Body of pancreas (tissue), 4 donors: Measurements from ENCODE around the gene STX11. TPM values are rescaled to one million over a fixed set of nuclear protein-coding genes. Genes with fewer than 3 reads are reported as not detected.
"Not testable (repeated sequence)": the region's sequence is repeated elsewhere in the genome, so short reads cannot be mapped to it uniquely, and the experiment has no call there.

ENCODE experiments used
- ATAC-seq: fragments of 150-250 bp; one replicate; pipeline ENCODE4 v1.9.1; 2016
- DNase-seq, 4 donors: peaks; one replicate each; pipeline ENCODE4 v3.0.0-alpha.2; 2019
- H3K27ac ChIP-seq, 4 donors: fragments of 200-600 bp; sonication (generic); 1 replicate in 3 of 4; 2 replicates in 1 of 4; pipeline versions ENCODE4 v1.5.1 to v1.6.1; 2016 to 2019; ENCODE audit warnings: mild to moderate bottlenecking in 1 of 4, mixed read lengths in 1 of 4, moderate library complexity in 1 of 4
- H3K27me3 ChIP-seq, 2 donors: fragments of 200-600 bp; sonication (generic); one replicate each; pipeline ENCODE4 v1.6.0; 2016; ENCODE audit warnings: mild to moderate bottlenecking in 1 of 2
- H3K36me3 ChIP-seq, 2 donors: fragments of 200-600 bp; sonication (generic); replicated peaks in 1 of 2; 2 replicates each; pipeline ENCODE4 v1.5.1; 2016; ENCODE audit warnings: low read depth in 2 of 2; ENCODE audit not compliant: insufficient read depth in 1 of 2
- H3K4me1 ChIP-seq: fragments of 200-600 bp; sonication (generic); one replicate; pipeline ENCODE4 v1.6.0; 2016
- H3K4me3 ChIP-seq, 2 donors: fragments of 200-600 bp; sonication (generic); 1 replicate in 1 of 2; 2 replicates in 1 of 2; pipeline ENCODE4 v1.5.1; 2016 to 2019
- H3K9me3 ChIP-seq, 3 donors: fragments of 200-600 bp; sonication (generic); 1 replicate in 2 of 3; 2 replicates in 1 of 3; pipeline ENCODE4 v1.5.1; 2016
- CTCF ChIP-seq, 7 experiments: fragments of 450-650 bp in 4 of 7; fragments of 200-600 bp in 3 of 7; sonication (generic) in 3 of 7; IDR thresholded peaks; one replicate each; pipeline ENCODE4 v1.5.1; 2016 to 2019; ENCODE audit warnings: antibody characterized with exemption in 7 of 7
- POLR2A ChIP-seq, 3 donors: fragments of 450-650 bp; IDR thresholded peaks; one replicate each; pipeline ENCODE4 v1.6.1; 2016; ENCODE audit warnings: antibody characterized with exemption in 3 of 3, mild to moderate bottlenecking in 2 of 3
- WGBS, 2 donors: methylation state at CpG; one replicate each; pipeline ENCODE4 v1.1.5; 2017; 5-methylcytosine and 5-hydroxymethylcytosine counted together
- intact Hi-C: fragments of 100-400 bp; cut with DNase I; formaldehyde crosslinking; loops from one replicate; pipeline ENCODE4 v1.15.1; 2023
- total RNA-seq, 2 donors: library from RNA; depleted of rRNA; stranded (reverse); fragments of >200 nt; gene quantifications; one replicate each; pipeline ENCODE4 v1.1.0, GENCODE V29; 2016

STX11 gene
- total RNA-seq, 2 donors from 2014 or later, result 4.4 to 7.6 TPM

- TF ChIP-seq POLR2A (IDR thresholded peaks at IDR 0.05) (no peak), CTCF (IDR thresholded peaks at IDR 0.05) (no peak)
- ATAC-seq (no peak), DNase-seq (no peak)
- intact Hi-C loops, result no loop called here
- Histone ChIP-seq H3K27ac (no peak overlapping the region), H3K36me3 (no peaks in the 10 kb centered on the region), H3K27me3 (no peaks in the 10 kb centered on the region), H3K4me1 (no peaks in the 10 kb centered on the region), H3K9me3 (no peaks in the 10 kb centered on the region), H3K4me3 (no peak overlapping the region)
- WGBS, 2 donors, result 79 to 92% methylated on average over 1 of the region's 1 CpG
Observed at GRCh38 chr6:144131248-144131709, 19.0 kb upstream of the STX11 start.

- intact Hi-C loops, H3K9me3 ChIP-seq, H3K36me3 ChIP-seq, ATAC-seq, H3K4me1 ChIP-seq, H3K27ac ChIP-seq, H3K4me3 ChIP-seq, H3K27me3 ChIP-seq, DNase-seq: not testable (repeated sequence)
Observed at GRCh38 chr6:144132167-144132690, 18.1 kb upstream of the STX11 start.

GRCh38 chr6:144133225-144133821, 17.0 kb upstream of the STX11 start:
- TF ChIP-seq CTCF (IDR thresholded peaks at IDR 0.05) (no peak), POLR2A (IDR thresholded peaks at IDR 0.05) (no peak)
- intact Hi-C loops, result no loop called here
- DNase-seq, result no peak
- Histone ChIP-seq H3K9me3 (no peaks in the 10 kb centered on the region), H3K27me3 (no peaks in the 10 kb centered on the region), H3K4me1 (no peaks in the 10 kb centered on the region), H3K27ac (no peak overlapping the region), H3K36me3 (no peaks in the 10 kb centered on the region), H3K4me3 (no peak overlapping the region)
- 67 to 78% methylated on average over 5 of the region's 5 CpGs for WGBS, 2 donors
- no peak for ATAC-seq

- WGBS, 2 donors, result 87 to 97% methylated on average over 2 of the region's 2 CpGs
- intact Hi-C loops, result no loop called here
- H3K36me3 ChIP-seq, result no peaks in the 10 kb centered on the region
- H3K27ac ChIP-seq, result no peak overlapping the region
- no peaks in the 10 kb centered on the region for H3K27me3 ChIP-seq
- TF ChIP-seq CTCF (IDR thresholded peaks at IDR 0.05), result no peak
- TF ChIP-seq POLR2A (IDR thresholded peaks at IDR 0.05), result no peak
- ATAC-seq (no peak), DNase-seq (no peak)
- H3K4me1 ChIP-seq, result no peaks in the 10 kb centered on the region
- no peaks in the 10 kb centered on the region for H3K9me3 ChIP-seq
- no peak overlapping the region for H3K4me3 ChIP-seq
Observed at GRCh38 chr6:144134176-144134575, 16.1 kb upstream of the STX11 start.

- intact Hi-C loops, result no loop called here
- WGBS, 2 donors, result 61 to 65% methylated on average over 2 of the region's 2 CpGs
Observed at GRCh38 chr6:144134737-144135136, 15.6 kb upstream of the STX11 start.

More at GRCh38 chr6:144134737-144135136, 15.6 kb upstream of the STX11 start:
- H3K27ac ChIP-seq, result no peak overlapping the region
- H3K4me1 ChIP-seq, result no peaks in the 10 kb centered on the region
- DNase-seq (no peak), ATAC-seq (no peak)
- TF ChIP-seq POLR2A (IDR thresholded peaks at IDR 0.05) (no peak), CTCF (IDR thresholded peaks at IDR 0.05) (no peak)
- H3K9me3 ChIP-seq, result no peaks in the 10 kb centered on the region
- H3K36me3 ChIP-seq, result no peaks in the 10 kb centered on the region
- no peak overlapping the region for H3K4me3 ChIP-seq
- H3K27me3 ChIP-seq, result no peaks in the 10 kb centered on the region
